GM21528 (cell line): ENCODE results near the gene WNK1.

Experiments used
- ATAC-seq: cut with Tn5 transposase; IDR thresholded peaks from one replicate; pipeline ENCODE4 v1.9.1; 2021; ENCODE audit warnings: mild to moderate bottlenecking, moderate library complexity; ENCODE audit not compliant: unreplicated experiment, low FRiP score

Gene WNK1

GRCh38 chr12:936377-937345 is 184.3 kb downstream of the WNK1 start:
- no peak for ATAC-seq

- ATAC-seq = no peak
Observed at GRCh38 chr12:938810-939209, 186.4 kb downstream of the WNK1 start.

- no peak for ATAC-seq
Observed at GRCh38 chr12:943051-943450, 190.7 kb downstream of the WNK1 start.

GRCh38 chr12:944211-944610 is 191.8 kb downstream of the WNK1 start:
- ATAC-seq = no peak

GRCh38 chr12:946212-946611 is 193.8 kb downstream of the WNK1 start:
- ATAC-seq = no peak

GRCh38 chr12:946631-947030 is 194.3 kb downstream of the WNK1 start:
- ATAC-seq = no peak

- no peak for ATAC-seq
Observed at GRCh38 chr12:948238-948637, 195.9 kb downstream of the WNK1 start.

GRCh38 chr12:949453-950191 is 197.2 kb downstream of the WNK1 start, which contains the start of gene RAD52:
Gene RAD52 (minus strand): TSS chr12:949694. CDS start chr12:933058, 16,636 bp downstream.
- ATAC-seq = peak; percentile 82

GRCh38 chr12:951176-951575 is 198.8 kb downstream of the WNK1 start:
- ATAC-seq = no peak

GRCh38 chr12:953776-954175 is 201.4 kb downstream of the WNK1 start:
- no peak for ATAC-seq

- ATAC-seq = no peak
Observed at GRCh38 chr12:954741-955140, 202.4 kb downstream of the WNK1 start.

GRCh38 chr12:955939-956338 is 203.6 kb downstream of the WNK1 start:
- no peak for ATAC-seq

GRCh38 chr12:958588-959123 is 206.3 kb downstream of the WNK1 start:
- no peak for ATAC-seq
